LNCAP (cell line): Measurements from ENCODE around the gene SMPD3.

Experiments
- CTCF ChIP-seq: fragments of 450-650 bp; IDR thresholded peaks from 2 replicates; pipeline ENCODE4 v1.5.1; 2017; ENCODE audit warnings: mild to moderate bottlenecking

The SMPD3 gene

GRCh38 chr16:68400083-68400923 is 48.0 kb downstream of the SMPD3 start:
- TF ChIP-seq CTCF, result no peak

GRCh38 chr16:68399456-68399855 is 48.9 kb downstream of the SMPD3 start:
- no peak for TF ChIP-seq CTCF

- no peak for TF ChIP-seq CTCF
Measured at GRCh38 chr16:68397710-68398201, 50.6 kb downstream of the SMPD3 start.

GRCh38 chr16:68396481-68396880 is 51.8 kb downstream of the SMPD3 start:
- TF ChIP-seq CTCF, result peak; percentile 79

- no peak for TF ChIP-seq CTCF
Measured at GRCh38 chr16:68395815-68396214, 52.5 kb downstream of the SMPD3 start.

- TF ChIP-seq CTCF, result no peak
Measured at GRCh38 chr16:68395167-68395786, 53.0 kb downstream of the SMPD3 start.

GRCh38 chr16:68393333-68393732 is 55.0 kb downstream of the SMPD3 start:
- no peak for TF ChIP-seq CTCF
